H1 (cell line): ENCODE measurements around the gene MYLIP. TPM values are rescaled to one million over a fixed set of nuclear protein-coding genes. Genes with fewer than 3 reads are reported as not detected.

Experiments
- CTCF ChIA-PET: fragments of 300-600 bp; sonication (Branson Sonifier 250); formaldehyde crosslinking; loops from one replicate; lab custom pipeline; 2021; ENCODE audit not compliant: partially characterized antibody; lab: Charles Lee
- POLR2A ChIA-PET: fragments of 300-600 bp; sonication (Branson Sonifier 250); formaldehyde crosslinking; loops from one replicate; lab custom pipeline; 2021; ENCODE audit warnings: inconsistent platforms; ENCODE audit not compliant: partially characterized antibody; lab: Charles Lee
- DNase-seq, 2 experiments: peaks; one replicate each; pipeline versions ENCODE4 v3.0.0 to v3.0.0-alpha.2; 2010 to 2022; ENCODE audit warnings: low spot score in 2 of 2, low read depth in 1 of 2, mixed read lengths in 1 of 2
- FAIRE-seq: peaks from 2 replicates; lab custom pipeline; 2011; peaks lifted over from hg19 to GRCh38; lab: Jason Lieb, UNC
- H2AFZ ChIP-seq: 2 replicates; pipeline ENCODE4 v1.8.1; 2012; ENCODE audit warnings: low read length, inconsistent platforms
- H2AK5ac ChIP-seq: 2 replicates; pipeline ENCODE4 v1.6.1; 2013; ENCODE audit warnings: low read depth, low read length
- H2BK120ac ChIP-seq: replicated peaks from 2 replicates; pipeline ENCODE3; 2013; ENCODE audit warnings: low read depth, low read length, inconsistent platforms
- H2BK12ac ChIP-seq: 2 replicates; pipeline ENCODE4 v1.6.1; 2013; ENCODE audit warnings: low read depth, low read length
- H2BK15ac ChIP-seq: 2 replicates; pipeline ENCODE4 v1.6.1; 2013; ENCODE audit warnings: low read length
- H2BK20ac ChIP-seq: 2 replicates; pipeline ENCODE4 v1.6.1; 2013; ENCODE audit warnings: low read length
- H2BK5ac ChIP-seq: 2 replicates; pipeline ENCODE4 v1.6.1; 2013; ENCODE audit warnings: low read depth, low read length
- H3K14ac ChIP-seq: 2 replicates; pipeline ENCODE4 v1.6.1; 2013; ENCODE audit warnings: inconsistent platforms; ENCODE audit not compliant: insufficient read length
- H3K18ac ChIP-seq: 2 replicates; pipeline ENCODE4 v1.6.1; 2013; ENCODE audit warnings: low read length; ENCODE audit errors: extremely low read depth
- H3K23ac ChIP-seq: 2 replicates; pipeline ENCODE4 v1.6.1; 2013; ENCODE audit warnings: inconsistent platforms; ENCODE audit not compliant: insufficient read length
- H3K23me2 ChIP-seq: 2 replicates; pipeline ENCODE4 v1.6.1; 2013; ENCODE audit warnings: low read depth, low read length
- H3K27ac ChIP-seq: 2 replicates; pipeline ENCODE4 v1.6.1; 2011; ENCODE audit warnings: low read depth, low read length, inconsistent platforms
- H3K27me3 ChIP-seq, 4 experiments: replicated peaks in 1 of 4; 1 replicate in 1 of 4; 2 replicates in 3 of 4; pipeline versions ENCODE4 v1.6.1 to v1.8.1; 2011 to 2013; ENCODE audit warnings: low read length in 3 of 4, mild to moderate bottlenecking in 3 of 4, inconsistent platforms in 2 of 4, mixed read lengths in 2 of 4, moderate library complexity in 1 of 4; ENCODE audit not compliant: control insufficient read depth in 3 of 4, insufficient read depth in 3 of 4; ENCODE audit errors: extremely low read depth in 1 of 4
- H3K36me3 ChIP-seq, 4 experiments: 2 replicates each; pipeline versions ENCODE4 v1.6.1 to v1.8.1; 2011 to 2013; ENCODE audit warnings: mild to moderate bottlenecking in 4 of 4, low read length in 3 of 4, moderate library complexity in 2 of 4, control low read depth in 1 of 4, inconsistent platforms in 1 of 4; ENCODE audit not compliant: insufficient read depth in 4 of 4, control insufficient read depth in 2 of 4
- H3K4ac ChIP-seq: replicated peaks from 2 replicates; pipeline ENCODE3; 2013; ENCODE audit warnings: low read length, low read depth, mixed read lengths, inconsistent platforms; ENCODE audit not compliant: insufficient read length
- H3K4me1 ChIP-seq, 4 experiments: replicated peaks in 1 of 4; 1 replicate in 1 of 4; 2 replicates in 3 of 4; pipeline versions ENCODE4 v1.6.1 to v1.8.1; 2011 to 2013; ENCODE audit warnings: low read length in 3 of 4, inconsistent platforms in 2 of 4, mixed read lengths in 1 of 4; ENCODE audit not compliant: insufficient read depth in 4 of 4, control insufficient read depth in 3 of 4
- H3K4me2 ChIP-seq, 2 experiments: 2 replicates each; pipeline versions ENCODE4 v1.6.1 to v1.8.1; 2011 to 2013; ENCODE audit warnings: low read depth in 2 of 2, low read length in 2 of 2, control low read depth in 1 of 2, inconsistent platforms in 1 of 2, mild to moderate bottlenecking in 1 of 2; ENCODE audit not compliant: insufficient read depth in 1 of 2
- H3K4me3 ChIP-seq, 4 experiments: fragments of 200-600, 300-600 bp in 1 of 4; sonication (generic), shearing (Covaris generic), sonication (Bioruptor Twin) in 1 of 4; 2 replicates each; pipeline versions ENCODE4 v1.5.1 to v1.8.1; 2011 to 2016; ENCODE audit warnings: low read length in 4 of 4, low read depth in 3 of 4, control low read depth in 2 of 4, inconsistent platforms in 2 of 4, mild to moderate bottlenecking in 2 of 4, mixed read lengths in 1 of 4, moderate library complexity in 1 of 4; ENCODE audit not compliant: insufficient read depth in 2 of 4; ENCODE audit errors: extremely low read depth in 1 of 4
- H3K56ac ChIP-seq: replicated peaks from 2 replicates; pipeline ENCODE3; 2013; ENCODE audit warnings: low read depth, mild to moderate bottlenecking, mixed read lengths, low read length, inconsistent platforms; ENCODE audit not compliant: insufficient read length
- H3K79me1 ChIP-seq: 2 replicates; pipeline ENCODE4 v1.6.1; 2013; ENCODE audit warnings: low read depth, low read length, control low read depth
- H3K79me2 ChIP-seq, 2 experiments: 2 replicates each; pipeline versions ENCODE4 v1.6.1 to v1.8.1; 2012 to 2013; ENCODE audit warnings: low read length in 2 of 2, mild to moderate bottlenecking in 2 of 2, inconsistent platforms in 1 of 2; ENCODE audit not compliant: insufficient read depth in 2 of 2, control insufficient read depth in 1 of 2
- H3K9ac ChIP-seq, 4 experiments: replicated peaks in 1 of 4; 1 replicate in 1 of 4; 2 replicates in 3 of 4; pipeline versions ENCODE4 v1.6.1 to v1.8.1; 2011 to 2013; ENCODE audit warnings: low read depth in 3 of 4, low read length in 3 of 4, control low read depth in 2 of 4, mild to moderate bottlenecking in 2 of 4, moderate library complexity in 2 of 4, inconsistent platforms in 1 of 4; ENCODE audit errors: extremely low read depth in 1 of 4
- H3K9me3 ChIP-seq, 2 experiments: 2 replicates each; pipeline versions ENCODE4 v1.6.1 to v1.8.1; 2012 to 2013; ENCODE audit warnings: mild to moderate bottlenecking in 2 of 2, moderate library complexity in 2 of 2, control low read depth in 1 of 2, inconsistent platforms in 1 of 2, low read depth in 1 of 2, low read length in 1 of 2, mixed read lengths in 1 of 2; ENCODE audit not compliant: insufficient read depth in 2 of 2
- H4K20me1 ChIP-seq, 2 experiments: replicated peaks in 1 of 2; 2 replicates each; pipeline versions ENCODE3 to v1.8.1; 2011 to 2013; ENCODE audit warnings: inconsistent platforms in 2 of 2, low read length in 2 of 2, mild to moderate bottlenecking in 1 of 2; ENCODE audit not compliant: insufficient read depth in 2 of 2, control insufficient read depth in 1 of 2
- H4K5ac ChIP-seq: 2 replicates; pipeline ENCODE4 v1.6.1; 2013; ENCODE audit warnings: low read length, low read depth, mixed read lengths, inconsistent platforms; ENCODE audit not compliant: insufficient read length
- H4K8ac ChIP-seq: 2 replicates; pipeline ENCODE4 v1.8.0; 2013; ENCODE audit warnings: mild to moderate bottlenecking, moderate library complexity, low read length, inconsistent platforms; ENCODE audit not compliant: insufficient read depth; ENCODE audit errors: extremely low read depth
- H4K91ac ChIP-seq: replicated peaks from 2 replicates; pipeline ENCODE3; 2013; ENCODE audit warnings: low read length, mixed read lengths, inconsistent platforms; ENCODE audit not compliant: insufficient read length
- BACH1 ChIP-seq: IDR thresholded peaks from 2 replicates; pipeline ENCODE4 v1.6.1; 2012; ENCODE audit warnings: low read length, improper control_type of control experiment
- BCL11A ChIP-seq, 2 experiments: IDR thresholded peaks; one replicate each; pipeline ENCODE4 v1.6.1; 2011; ENCODE audit warnings: low read depth in 2 of 2, low read length in 2 of 2, mild to moderate bottlenecking in 2 of 2
- CHD2 ChIP-seq: IDR thresholded peaks from 2 replicates; pipeline ENCODE4 v1.6.1; 2012; ENCODE audit warnings: low read length, improper control_type of control experiment
- CTBP2 ChIP-seq: IDR thresholded peaks from 2 replicates; pipeline ENCODE4 v1.7.0; 2011; ENCODE audit warnings: borderline replicate concordance, mild to moderate bottlenecking, moderate library complexity, mixed read lengths, low read length; ENCODE audit not compliant: insufficient read depth, insufficient read length
- CTCF ChIP-seq, 3 experiments: IDR thresholded peaks; 1 replicate in 2 of 3; 2 replicates in 1 of 3; pipeline versions ENCODE4 v1.5.1 to v1.6.1; 2011; ENCODE audit warnings: low read length in 3 of 3, mild to moderate bottlenecking in 3 of 3, inconsistent platforms in 2 of 3, low read depth in 1 of 3, moderate library complexity in 1 of 3; ENCODE audit not compliant: insufficient read depth in 1 of 3; ENCODE audit errors: control extremely low read depth in 1 of 3
- GABPA ChIP-seq: IDR thresholded peaks from 2 replicates; pipeline ENCODE4 v1.6.1; 2011; ENCODE audit warnings: mild to moderate bottlenecking, low read length, moderate library complexity, borderline replicate concordance; ENCODE audit not compliant: insufficient read depth
- PHF8 ChIP-seq: fragments of 200-600 bp; sonication (generic); conservative IDR thresholded peaks from 2 replicates; pipeline ENCODE4 v1.7.1; 2012; ENCODE audit warnings: low read depth, mild to moderate bottlenecking, inconsistent platforms, low read length, moderate library complexity
- POLR2A ChIP-seq, 2 experiments: IDR thresholded peaks; 1 replicate in 1 of 2; 2 replicates in 1 of 2; pipeline ENCODE4 v1.6.1; 2011; ENCODE audit warnings: low read depth in 2 of 2, low read length in 2 of 2, mild to moderate bottlenecking in 2 of 2; ENCODE audit errors: control extremely low read depth in 1 of 2
- SAP30 ChIP-seq: fragments of 300-600 bp; sonication (generic); IDR thresholded peaks from 2 replicates; pipeline ENCODE4 v1.7.1; 2012; ENCODE audit warnings: low read length, moderate library complexity, mild to moderate bottlenecking, inconsistent platforms; ENCODE audit not compliant: insufficient read depth, insufficient replicate concordance
- SIRT6 ChIP-seq: IDR thresholded peaks from one replicate; pipeline ENCODE4 v1.7.1; 2012; ENCODE audit warnings: low read length, inconsistent platforms
- SIX5 ChIP-seq: IDR thresholded peaks from 2 replicates; pipeline ENCODE4 v1.6.1; 2011; ENCODE audit warnings: mild to moderate bottlenecking, low read depth, low read length
- SP1 ChIP-seq: IDR thresholded peaks from 2 replicates; pipeline ENCODE4 v1.6.1; 2011; ENCODE audit warnings: low read depth, low read length
- WGBS, 2 experiments: shearing (Covaris generic) in 1 of 2; methylation state at CpG; one replicate each; pipeline versions ENCODE4 v1.1.6 to v1.1.7; 2013 to 2015; ENCODE audit warnings: low lambda C conversion rate in 2 of 2, mixed read lengths in 2 of 2, inconsistent platforms in 1 of 2, low coverage in 1 of 2, missing lambda C conversion rate in 1 of 2; ENCODE audit not compliant: insufficient replicate concordance in 2 of 2, insufficient coverage in 1 of 2, insufficient read length in 1 of 2; ENCODE audit errors: extremely low coverage in 1 of 2, missing lambda C conversion rate in 1 of 2; 5-methylcytosine and 5-hydroxymethylcytosine counted together
- polyA plus RNA-seq, 7 experiments: library from polyadenylated mRNA; depleted of rRNA in 3 of 7; stranded (reverse) in 5 of 7; unstranded in 2 of 7; fragments of >200 nt in 5 of 7; fragments of 200-250 nt in 2 of 7; gene quantifications; 1 replicate in 5 of 7; 2 replicates in 1 of 7; 4 replicates in 1 of 7; pipeline versions ENCODE4 v1.2.1 to v1.2.3, GENCODE V29; 2011 to 2013; ENCODE audit warnings: missing spikeins in 2 of 7, mixed read lengths in 2 of 7
- total RNA-seq: library from RNA; stranded (reverse); fragmentation: NEBNext Ultra II Directional; extraction: Animal tissue kit (Norgen Biotek cat#: 25700); gene quantifications from 2 replicates; pipeline ENCODE4 v1.2.1, GENCODE V29; 2021

The MYLIP gene
- total and polyA plus RNA-seq, 2 of the 8 experiments (the other 6 are each of a cell fraction or from before 2014, with no cell fraction given): 21.1 to 26.9 TPM

- Histone ChIP-seq H3K23ac (no peak overlapping the region), H3K18ac (no peak overlapping the region), H4K20me1 (peaks cover 0 to 7% of the 10 kb centered on the region in 2 experiments), H2AK5ac (no peak overlapping the region), H3K36me3 (peaks cover 6 to 62% (median 33%) of the 10 kb centered on the region in 4 experiments), H3K27ac (no peak overlapping the region), H4K91ac (no peak overlapping the region), H3K9me3 (no peaks in the 10 kb centered on the region), H3K4me3 (no peak overlapping the region), H2BK12ac (no peak overlapping the region), H4K5ac (no peak overlapping the region), H4K8ac (no peak overlapping the region), H2BK15ac (no peak overlapping the region), H2AFZ (no peak overlapping the region), H3K23me2 (no peaks in the 10 kb centered on the region), H2BK20ac (no peak overlapping the region), H3K4me2 (no peak overlapping the region), H3K56ac (no peak overlapping the region), H2BK5ac (no peak overlapping the region), H3K79me2 (peaks cover 0 to 12% of the 10 kb centered on the region in 2 experiments; a peak in 1 of 4 replicates), H2BK120ac (no peak overlapping the region), H3K27me3 (no peaks in the 10 kb centered on the region), H3K79me1 (no peaks in the 10 kb centered on the region; the same call in 1 of the 2 replicates), H3K9ac (no peak overlapping the region), H3K14ac (no peak overlapping the region), H3K4me1 (no peaks in the 10 kb centered on the region; a peak in 1 of 7 replicates), H3K4ac (no peak overlapping the region)
- POLR2A ChIA-PET: interaction anchor here (4.1 to 8.7 kb wide), 2 partner anchors 11 to 18 kb away, joined by 13 to 70 read pairs; partner anchors contain the start of gene MYLIP
- DNase-seq: no peak
- no peak for FAIRE-seq
- WGBS, 2 experiments: 91% methylated on average over 2 of the region's 2 CpGs; no CpG with 5 or more reads in 1 of the 2 experiments
- CTCF ChIA-PET: interaction anchor here (1.2 to 1.4 kb wide), 2 partner anchors 34 to 57 kb away, joined by 3 to 4 read pairs; no protein-coding TSS in a partner anchor
- TF ChIP-seq CTCF (IDR thresholded peaks at IDR 0.05; ENCODE audit: control extremely low read depth in 1 of 3, insufficient read depth in 1 of 3, low read depth in 1 of 3, low read length in 3 of 3): no peak
- no peak for TF ChIP-seq BACH1
- TF ChIP-seq SIRT6: no peak
- TF ChIP-seq CTBP2: no peak
- no peak for TF ChIP-seq GABPA
- no peak for TF ChIP-seq SAP30
- TF ChIP-seq BCL11A (IDR thresholded peaks at IDR 0.05; ENCODE audit: low read depth in 2 of 2, low read length in 2 of 2): no peak
- TF ChIP-seq POLR2A (IDR thresholded peaks at IDR 0.05; ENCODE audit: control extremely low read depth in 1 of 2, low read depth in 2 of 2, low read length in 2 of 2): no peak
- no peak for TF ChIP-seq PHF8
- TF ChIP-seq SP1: no peak
- TF ChIP-seq SIX5: no peak
- TF ChIP-seq CHD2: no peak
Measured at GRCh38 chr6:16149305-16149704, 20.4 kb downstream of the MYLIP start.
